Mesenchymal stem cell (in vitro differentiated cells and primary cell): ENCODE results near the gene LLGL2.
"Not testable (repeated sequence)": the region's sequence is repeated elsewhere in the genome, so short reads cannot be mapped to it uniquely, and the experiment has no call there.

Experiments used
- DNase-seq: peaks from one replicate; pipeline ENCODE4 v3.0.0-alpha.2; 2013
- H2AFZ ChIP-seq: one replicate; pipeline ENCODE4 v1.6.1; 2013; ENCODE audit warnings: low read depth, mild to moderate bottlenecking, control low read depth, inconsistent platforms, low read length, moderate library complexity
- H2AK5ac ChIP-seq: 2 replicates; pipeline ENCODE4 v1.6.1; 2013; ENCODE audit warnings: low read length, moderate library complexity, mild to moderate bottlenecking, inconsistent platforms; ENCODE audit not compliant: severe bottlenecking
- H2BK120ac ChIP-seq: one replicate; pipeline ENCODE4 v1.6.1; 2013; ENCODE audit warnings: low read depth, mild to moderate bottlenecking, inconsistent platforms, low read length, moderate library complexity
- H2BK12ac ChIP-seq, 2 experiments: one replicate each; pipeline ENCODE4 v1.6.1; 2013; ENCODE audit warnings: inconsistent platforms in 2 of 2, low read length in 2 of 2, mild to moderate bottlenecking in 2 of 2, moderate library complexity in 2 of 2, control low read depth in 1 of 2
- H2BK15ac ChIP-seq: one replicate; pipeline ENCODE4 v1.6.1; 2013; ENCODE audit warnings: mild to moderate bottlenecking, low read depth, inconsistent platforms; ENCODE audit not compliant: poor library complexity, severe bottlenecking
- H2BK5ac ChIP-seq: 2 replicates; pipeline ENCODE4 v1.6.1; 2013; ENCODE audit warnings: low read depth, mild to moderate bottlenecking, low read length, control low read depth, inconsistent platforms; ENCODE audit not compliant: poor library complexity, severe bottlenecking
- H3K14ac ChIP-seq, 2 experiments: one replicate each; pipeline ENCODE4 v1.6.1; 2013; ENCODE audit warnings: inconsistent platforms in 2 of 2, low read length in 2 of 2, control low read depth in 1 of 2, mild to moderate bottlenecking in 1 of 2, moderate library complexity in 1 of 2
- H3K18ac ChIP-seq, 2 experiments: one replicate each; pipeline ENCODE4 v1.6.1; 2013; ENCODE audit warnings: inconsistent platforms in 2 of 2, low read length in 2 of 2, control low read depth in 1 of 2, low read depth in 1 of 2, mild to moderate bottlenecking in 1 of 2
- H3K23ac ChIP-seq, 2 experiments: one replicate each; pipeline ENCODE4 v1.6.1; 2013; ENCODE audit warnings: inconsistent platforms in 2 of 2, low read length in 2 of 2, mild to moderate bottlenecking in 2 of 2, moderate library complexity in 2 of 2, control low read depth in 1 of 2
- H3K27ac ChIP-seq: 2 replicates; pipeline ENCODE4 v1.5.1; 2013; ENCODE audit warnings: mild to moderate bottlenecking, moderate library complexity, low read length, control low read depth, inconsistent platforms; ENCODE audit not compliant: poor library complexity, severe bottlenecking
- H3K27me3 ChIP-seq, 2 experiments: 2 replicates each; pipeline versions ENCODE4 v1.6.1 to v1.7.0; 2013; ENCODE audit warnings: low read length in 2 of 2, mild to moderate bottlenecking in 2 of 2, moderate library complexity in 2 of 2, control low read depth in 1 of 2, inconsistent platforms in 1 of 2; ENCODE audit not compliant: control insufficient read depth in 1 of 2, insufficient read depth in 1 of 2
- H3K36me3 ChIP-seq, 2 experiments: 2 replicates each; pipeline versions ENCODE4 v1.6.1 to v1.7.0; 2013; ENCODE audit warnings: low read length in 2 of 2, control low read depth in 1 of 2, inconsistent platforms in 1 of 2, low read depth in 1 of 2, mild to moderate bottlenecking in 1 of 2; ENCODE audit not compliant: insufficient read depth in 2 of 2, control insufficient read depth in 1 of 2
- H3K4ac ChIP-seq, 2 experiments: one replicate each; pipeline ENCODE4 v1.6.1; 2013; ENCODE audit warnings: inconsistent platforms in 2 of 2, low read length in 2 of 2, mild to moderate bottlenecking in 2 of 2, moderate library complexity in 2 of 2, control low read depth in 1 of 2, low read depth in 1 of 2
- H3K4me1 ChIP-seq: 2 replicates; pipeline ENCODE4 v1.6.1; 2013; ENCODE audit warnings: low read depth, low read length, control low read depth; ENCODE audit not compliant: control insufficient read depth, insufficient read depth
- H3K4me2 ChIP-seq: 2 replicates; pipeline ENCODE4 v1.6.1; 2013; ENCODE audit warnings: low read length, mild to moderate bottlenecking, inconsistent platforms; ENCODE audit not compliant: poor library complexity, severe bottlenecking
- H3K4me3 ChIP-seq, 2 experiments: 2 replicates each; pipeline versions ENCODE4 v1.5.1 to v1.7.0; 2013; ENCODE audit warnings: low read length in 2 of 2, mild to moderate bottlenecking in 2 of 2, control low read depth in 1 of 2, low read depth in 1 of 2; ENCODE audit not compliant: insufficient read depth in 1 of 2
- H3K79me1 ChIP-seq: replicated peaks from 2 replicates; pipeline ENCODE4 v1.6.1; 2013; ENCODE audit warnings: mild to moderate bottlenecking, control low read depth, low read length, inconsistent platforms; ENCODE audit not compliant: poor library complexity, severe bottlenecking
- H3K9ac ChIP-seq: 2 replicates; pipeline ENCODE4 v1.7.0; 2013; ENCODE audit warnings: mild to moderate bottlenecking, low read length, moderate library complexity
- H3K9me3 ChIP-seq: 2 replicates; pipeline ENCODE4 v1.7.0; 2013; ENCODE audit warnings: mild to moderate bottlenecking, low read length; ENCODE audit not compliant: control insufficient read depth
- H4K8ac ChIP-seq: one replicate; pipeline ENCODE4 v1.6.1; 2013; ENCODE audit warnings: inconsistent platforms, mild to moderate bottlenecking, low read length, moderate library complexity
- H4K91ac ChIP-seq: one replicate; pipeline ENCODE4 v1.6.1; 2013; ENCODE audit warnings: mild to moderate bottlenecking, low read length, inconsistent platforms
- WGBS: methylation state at CpG from one replicate; pipeline ENCODE4 v1.1.7; 2013; ENCODE audit warnings: mixed read lengths; 5-methylcytosine and 5-hydroxymethylcytosine counted together

Gene LLGL2

DNA sequence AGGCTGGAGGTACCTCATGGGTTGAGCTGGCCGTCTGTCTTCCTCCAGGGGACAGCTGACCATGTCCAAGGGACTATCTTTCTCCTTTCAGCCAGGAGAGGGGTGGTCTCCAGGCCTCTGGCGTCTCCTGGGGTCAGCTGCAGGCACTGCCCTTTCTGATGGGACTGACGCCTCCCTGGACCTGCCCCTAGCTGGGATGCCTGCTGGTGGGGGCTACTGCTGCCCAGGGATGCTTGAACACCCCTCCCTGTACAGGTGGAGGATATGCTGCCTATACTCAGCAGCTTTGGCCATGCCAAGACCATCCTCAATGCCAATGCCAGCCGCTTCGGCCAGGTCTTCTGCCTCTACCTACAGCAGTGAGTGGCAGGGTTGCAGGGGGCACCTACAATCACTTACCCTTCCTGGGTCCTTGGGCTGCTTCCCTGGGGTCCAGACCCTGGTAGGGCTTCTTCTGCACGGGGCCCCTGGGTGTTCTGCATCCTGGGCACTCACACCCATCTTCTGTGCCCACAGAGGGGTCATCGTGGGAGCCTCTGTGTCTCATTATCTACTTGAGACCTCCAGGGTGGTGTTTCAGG, 66.3 kb downstream of the LLGL2 start:
- H3K4me3 ChIP-seq, result no peak overlapping the region
- H3K9ac ChIP-seq, result no peak overlapping the region
- DNase-seq, result no peak
- H2AK5ac ChIP-seq, result no peak overlapping the region
- no peaks in the 10 kb centered on the region for H3K36me3 ChIP-seq
- H2BK12ac ChIP-seq, result no peak overlapping the region
- WGBS, result 89% methylated on average over 7 of the region's 7 CpGs
- H2BK15ac ChIP-seq, result no peak overlapping the region
- no peak overlapping the region for H3K4ac ChIP-seq
- H2BK120ac ChIP-seq, result no peak overlapping the region
- no peaks in the 10 kb centered on the region for H3K79me1 ChIP-seq
- H3K23ac ChIP-seq, result no peak overlapping the region
- H3K18ac ChIP-seq, result no peak overlapping the region
- no peak overlapping the region for H4K8ac ChIP-seq
- H2BK5ac ChIP-seq, result no peak overlapping the region
- no peak overlapping the region for H3K4me2 ChIP-seq
- H4K91ac ChIP-seq, result no peak overlapping the region
- no peak overlapping the region for H3K27ac ChIP-seq
- no peak overlapping the region for H3K14ac ChIP-seq
- peaks cover 17% of the 10 kb centered on the region for H3K4me1 ChIP-seq
- H3K9me3 ChIP-seq, result no peaks in the 10 kb centered on the region
- H3K27me3 ChIP-seq, result peaks cover 26 to 71% of the 10 kb centered on the region in 2 experiments
- H2AFZ ChIP-seq, result no peak overlapping the region

DNA sequence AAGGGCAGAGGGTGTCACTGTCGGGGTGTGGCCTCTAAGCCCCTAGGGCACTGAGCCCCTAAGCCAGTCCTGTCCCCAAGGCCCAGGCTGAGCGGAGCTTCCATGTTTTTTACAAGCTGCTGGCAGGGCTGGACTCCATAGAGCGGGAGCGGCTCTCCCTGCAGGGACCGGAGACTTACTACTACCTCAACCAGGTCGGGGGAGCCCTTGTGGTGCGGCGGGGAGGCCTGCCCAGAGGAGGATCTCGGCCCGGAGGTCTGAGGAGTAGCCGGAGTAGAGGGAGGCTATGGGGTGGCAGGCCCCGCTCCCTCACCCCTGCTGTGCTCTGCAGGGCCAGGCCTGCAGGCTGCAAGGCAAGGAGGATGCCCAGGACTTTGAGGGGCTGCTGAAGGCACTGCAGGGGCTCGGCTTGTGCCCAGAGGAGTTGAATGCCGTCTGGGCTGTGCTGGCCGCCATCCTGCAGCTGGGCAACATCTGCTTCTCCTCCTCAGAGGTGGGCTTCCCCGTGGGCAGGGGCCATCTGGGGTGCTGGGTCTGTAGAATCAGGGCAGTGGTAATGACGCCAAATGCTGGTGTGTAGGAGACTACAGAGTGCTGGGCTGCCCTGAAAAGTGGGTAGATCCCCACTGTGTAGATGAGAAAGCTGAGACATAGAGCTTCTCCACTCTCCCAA, 67.0 kb downstream of the LLGL2 start:
- H3K4me2 ChIP-seq, result no peak overlapping the region
- DNase-seq, result no peak
- no peak overlapping the region for H4K91ac ChIP-seq
- H3K36me3 ChIP-seq, result no peaks in the 10 kb centered on the region
- H3K27me3 ChIP-seq, result peaks cover 25 to 65% of the 10 kb centered on the region in 2 experiments
- no peaks in the 10 kb centered on the region for H3K9me3 ChIP-seq
- no peak overlapping the region for H2AK5ac ChIP-seq
- H3K4me3 ChIP-seq, result no peak overlapping the region
- H2BK15ac ChIP-seq, result no peak overlapping the region
- no peak overlapping the region for H3K4ac ChIP-seq
- H2BK5ac ChIP-seq, result no peak overlapping the region
- H3K4me1 ChIP-seq, result peaks cover 17% of the 10 kb centered on the region
- no peak overlapping the region for H3K18ac ChIP-seq
- no peak overlapping the region for H2BK12ac ChIP-seq
- H3K23ac ChIP-seq, result no peak overlapping the region
- peak overlapping the region; percentile 29 for H2AFZ ChIP-seq
- 93% methylated on average over 14 of the region's 17 CpGs for WGBS
- no peak overlapping the region for H3K14ac ChIP-seq
- no peak overlapping the region for H2BK120ac ChIP-seq
- no peak overlapping the region for H4K8ac ChIP-seq
- H3K9ac ChIP-seq, result no peak overlapping the region
- no peaks in the 10 kb centered on the region for H3K79me1 ChIP-seq
- H3K27ac ChIP-seq, result no peak overlapping the region

DNA sequence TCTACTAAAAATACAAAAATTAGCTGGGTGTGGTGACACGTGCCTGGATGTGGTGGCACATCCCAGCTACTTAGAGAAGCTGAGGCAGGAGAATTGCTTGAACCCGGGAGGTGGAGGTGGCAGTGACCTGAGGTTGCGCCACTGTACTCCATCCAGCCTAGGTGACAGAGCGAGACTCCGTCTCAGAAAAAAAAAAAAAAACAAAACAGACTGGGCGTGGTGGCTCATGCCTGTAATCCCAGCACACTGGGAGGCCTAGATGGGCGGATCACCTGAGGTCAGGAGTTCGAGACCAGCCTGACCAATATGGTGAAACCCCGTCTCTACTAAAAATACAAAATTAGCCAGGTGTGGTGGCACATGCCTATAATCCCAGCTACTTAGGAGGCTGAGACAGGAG, 67.9 kb downstream of the LLGL2 start:
- WGBS, result 96% methylated on average over 8 of the region's 9 CpGs
- not testable (repeated sequence) for H3K4me2 ChIP-seq, H3K4ac ChIP-seq, H3K14ac ChIP-seq, H3K18ac ChIP-seq, H2BK120ac ChIP-seq, H2BK5ac ChIP-seq, H4K8ac ChIP-seq, H3K4me3 ChIP-seq, H3K9me3 ChIP-seq, H3K9ac ChIP-seq, H3K23ac ChIP-seq, H2AK5ac ChIP-seq, DNase-seq, H2BK15ac ChIP-seq, H3K27ac ChIP-seq, H2BK12ac ChIP-seq, H3K79me1 ChIP-seq, H2AFZ ChIP-seq, H3K36me3 ChIP-seq, H4K91ac ChIP-seq
- Histone ChIP-seq H3K4me1 (peaks cover 15% of the 10 kb centered on the region), H3K27me3 (peaks cover 21 to 56% of the 10 kb centered on the region in 2 experiments)

DNA sequence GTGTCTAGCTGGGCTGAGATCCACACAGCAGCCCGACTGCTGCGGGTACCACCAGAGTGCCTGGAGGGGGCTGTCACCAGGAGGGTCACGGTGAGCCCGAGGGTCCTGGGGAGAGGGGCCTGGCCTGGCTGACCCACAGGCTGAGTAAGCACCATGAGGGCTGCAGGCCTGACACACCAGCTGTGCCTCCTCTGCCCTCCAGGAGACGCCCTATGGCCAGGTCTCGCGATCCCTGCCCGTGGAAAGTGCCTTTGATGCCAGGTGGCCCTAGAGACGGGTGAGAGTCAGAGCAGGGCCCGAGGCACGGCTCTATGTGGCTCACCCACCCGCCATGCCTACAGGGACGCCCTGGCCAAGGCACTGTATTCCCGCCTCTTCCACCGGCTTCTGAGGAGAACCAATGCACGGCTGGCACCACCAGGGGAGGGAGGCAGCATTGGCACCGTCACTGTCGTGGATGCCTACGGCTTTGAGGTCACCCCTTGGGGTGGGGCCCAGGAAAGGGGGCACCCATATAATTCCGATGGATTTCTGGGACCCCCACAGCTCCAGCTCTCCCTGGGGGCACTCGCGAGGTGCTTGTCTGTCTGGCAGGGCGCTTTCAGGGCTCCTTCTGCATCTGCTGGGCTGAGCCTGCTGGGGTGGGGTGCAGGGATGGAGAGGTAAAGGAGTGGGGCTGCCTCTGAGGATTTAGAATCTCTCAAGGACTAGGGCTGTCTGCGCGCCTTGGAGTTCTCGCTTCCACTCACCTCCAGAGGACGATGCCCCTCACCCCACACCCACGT, 69.2 kb downstream of the LLGL2 start:
- Histone ChIP-seq H3K4me1 (peaks cover 7% of the 10 kb centered on the region), H3K4me2 (no peak overlapping the region), H3K14ac (no peak overlapping the region), H2BK15ac (no peak overlapping the region), H3K9me3 (no peaks in the 10 kb centered on the region), H2BK120ac (no peak overlapping the region), H3K27me3 (peaks cover 21 to 49% of the 10 kb centered on the region in 2 experiments), H3K4ac (no peak overlapping the region), H2AK5ac (no peak overlapping the region), H2BK12ac (no peak overlapping the region), H3K4me3 (no peak overlapping the region), H3K27ac (no peak overlapping the region), H2AFZ (no peak overlapping the region), H3K79me1 (no peaks in the 10 kb centered on the region), H3K9ac (no peak overlapping the region), H2BK5ac (no peak overlapping the region), H3K36me3 (no peaks in the 10 kb centered on the region), H4K91ac (no peak overlapping the region), H3K18ac (no peak overlapping the region), H4K8ac (no peak overlapping the region), H3K23ac (no peak overlapping the region)
- no peak for DNase-seq
- WGBS, result 89% methylated on average over 28 of the region's 28 CpGs
